T-helper 17 cell (primary cell): ENCODE data around the gene ADO. TPM values are rescaled to one million over a fixed set of nuclear protein-coding genes. Genes with fewer than 3 reads are reported as not detected.

Source experiments
- ATAC-seq: fragments of 150-1000 bp; cut with Tn5 transposase; 2 replicates; pipeline ENCODE4 v1.10.0; 2021; ENCODE audit warnings: mild to moderate bottlenecking, moderate library complexity
- DNase-seq, 3 donors: peaks; one replicate each; pipeline versions ENCODE4 v3.0.0 to v3.0.0-alpha.2; 2020 to 2021
- H3K9me3 ChIP-seq: one replicate; pipeline ENCODE4 v1.7.0; 2013; ENCODE audit warnings: low read length, mild to moderate bottlenecking; ENCODE audit not compliant: control insufficient read depth, poor library complexity, severe bottlenecking
- H3K27ac Mint-ChIP-seq: one replicate; pipeline ENCODE4 v1.8.0; 2022; ENCODE audit warnings: mild to moderate bottlenecking, moderate library complexity, mixed read lengths
- H3K27me3 Mint-ChIP-seq: one replicate; pipeline ENCODE4 v1.8.0; 2022; ENCODE audit warnings: mixed read lengths
- H3K36me3 Mint-ChIP-seq: one replicate; pipeline ENCODE4 v1.8.0; 2022; ENCODE audit warnings: low read depth, mixed read lengths
- H3K4me1 Mint-ChIP-seq: one replicate; pipeline ENCODE4 v1.8.0; 2022; ENCODE audit warnings: mild to moderate bottlenecking, mixed read lengths
- H3K4me3 Mint-ChIP-seq: one replicate; pipeline ENCODE4 v1.8.0; 2022; ENCODE audit warnings: mild to moderate bottlenecking, moderate library complexity, mixed read lengths
- total RNA-seq, 4 donors: library from RNA in 2 of 4; stranded (reverse) in 2 of 4; gene quantifications; one replicate each; pipeline ENCODE4 v1.2.3 and lab custom pipeline; 2022 to 2026

ADO gene
- total RNA-seq, 2 donors from 2014 or later, result 10.0 to 11.2 TPM

GRCh38 chr10:62803724-62804355 is 680 bp upstream of the ADO start:
- peak overlapping the region; percentile 99 for H3K27ac Mint-ChIP-seq
- H3K4me3 Mint-ChIP-seq, result peak overlapping the region; percentile 95
- peaks cover 15% of the 10 kb centered on the region for H3K27me3 Mint-ChIP-seq
- DNase-seq (no peak), ATAC-seq (no peak)
- peaks cover 11% of the 10 kb centered on the region for H3K36me3 Mint-ChIP-seq
- H3K4me1 Mint-ChIP-seq, result peaks cover 28% of the 10 kb centered on the region
- H3K9me3 ChIP-seq, result no peaks in the 10 kb centered on the region

- peak overlapping the region; percentile 99 for H3K27ac Mint-ChIP-seq
- peaks cover 7% of the 10 kb centered on the region for H3K36me3 Mint-ChIP-seq
- peak overlapping the region; percentile 95 for H3K4me3 Mint-ChIP-seq
Observed at GRCh38 chr10:62805231-62806099, 945 bp downstream of the ADO start.

GRCh38 chr10:62806251-62806650 is 1.7 kb downstream of the ADO start:
- Mint-ChIP-seq H3K4me3 (peak overlapping the region; percentile 95), H3K27me3 (peaks cover 1% of the 10 kb centered on the region), H3K36me3 (peaks cover 4% of the 10 kb centered on the region), H3K27ac (peak overlapping the region; percentile 65), H3K4me1 (peaks cover 33% of the 10 kb centered on the region)
- no peaks in the 10 kb centered on the region for H3K9me3 ChIP-seq
- DNase-seq (no peak), ATAC-seq (no peak)

More at GRCh38 chr10:62805231-62806099, 945 bp downstream of the ADO start:
- Mint-ChIP-seq H3K4me1 (peaks cover 28% of the 10 kb centered on the region), H3K27me3 (peaks cover 9% of the 10 kb centered on the region)
- no peak for ATAC-seq
- no peak for DNase-seq
- H3K9me3 ChIP-seq, result no peaks in the 10 kb centered on the region

GRCh38 chr10:62810156-62810902 is 5.8 kb downstream of the ADO start:
- no peak for DNase-seq
- Mint-ChIP-seq H3K27ac (peak overlapping the region; percentile 14), H3K4me3 (peak overlapping the region; percentile 9), H3K36me3 (no peaks in the 10 kb centered on the region), H3K4me1 (peaks cover 40% of the 10 kb centered on the region), H3K27me3 (peaks cover 20% of the 10 kb centered on the region)
- no peaks in the 10 kb centered on the region for H3K9me3 ChIP-seq
- no peak for ATAC-seq

GRCh38 chr10:62811159-62811875 is 6.8 kb downstream of the ADO start:
- peaks cover 29% of the 10 kb centered on the region for H3K27me3 Mint-ChIP-seq
- peaks cover 3% of the 10 kb centered on the region for H3K36me3 Mint-ChIP-seq
- DNase-seq (no peak), ATAC-seq (no peak)
- H3K9me3 ChIP-seq, result no peaks in the 10 kb centered on the region
- no peak overlapping the region for H3K4me3 Mint-ChIP-seq
- no peak overlapping the region for H3K27ac Mint-ChIP-seq
- peaks cover 43% of the 10 kb centered on the region for H3K4me1 Mint-ChIP-seq

GRCh38 chr10:62812672-62813439 is 8.3 kb downstream of the ADO start:
- peaks cover 3% of the 10 kb centered on the region for H3K36me3 Mint-ChIP-seq
- peak overlapping the region; percentile 60 for H3K4me3 Mint-ChIP-seq
- H3K9me3 ChIP-seq, result no peaks in the 10 kb centered on the region
- H3K27me3 Mint-ChIP-seq, result peaks cover 29% of the 10 kb centered on the region
- DNase-seq, result no peak
- peaks cover 46% of the 10 kb centered on the region for H3K4me1 Mint-ChIP-seq
- no peak for ATAC-seq
- H3K27ac Mint-ChIP-seq, result no peak overlapping the region

- H3K36me3 Mint-ChIP-seq, result peaks cover 3% of the 10 kb centered on the region
- peak overlapping the region; percentile 99 for H3K4me3 Mint-ChIP-seq
- H3K27me3 Mint-ChIP-seq, result peaks cover 29% of the 10 kb centered on the region
- DNase-seq, result no peak
- H3K27ac Mint-ChIP-seq, result no peak overlapping the region
- no peaks in the 10 kb centered on the region for H3K9me3 ChIP-seq
- ATAC-seq, result no peak
- peaks cover 48% of the 10 kb centered on the region for H3K4me1 Mint-ChIP-seq
Observed at GRCh38 chr10:62813453-62813852, 8.9 kb downstream of the ADO start.

- peaks cover 29% of the 10 kb centered on the region for H3K27me3 Mint-ChIP-seq
- peaks cover 45% of the 10 kb centered on the region for H3K4me1 Mint-ChIP-seq
- H3K27ac Mint-ChIP-seq, result peak overlapping the region; percentile 67
- no peak for DNase-seq
- no peaks in the 10 kb centered on the region for H3K9me3 ChIP-seq
- peak overlapping the region; percentile 99 for H3K4me3 Mint-ChIP-seq
- ATAC-seq, result no peak
- peaks cover 3% of the 10 kb centered on the region for H3K36me3 Mint-ChIP-seq
Observed at GRCh38 chr10:62813981-62814380, 9.5 kb downstream of the ADO start.

GRCh38 chr10:62814756-62815380 is 10.3 kb downstream of the ADO start:
- ATAC-seq (no peak), DNase-seq (no peak)
- peak overlapping the region; percentile 67 for H3K27ac Mint-ChIP-seq
- peaks cover 37% of the 10 kb centered on the region for H3K27me3 Mint-ChIP-seq
- H3K36me3 Mint-ChIP-seq, result peaks cover 3% of the 10 kb centered on the region
- no peaks in the 10 kb centered on the region for H3K9me3 ChIP-seq
- H3K4me1 Mint-ChIP-seq, result peaks cover 43% of the 10 kb centered on the region
- H3K4me3 Mint-ChIP-seq, result peak overlapping the region; percentile 99

- H3K4me1 Mint-ChIP-seq, result peaks cover 43% of the 10 kb centered on the region
- DNase-seq (no peak), ATAC-seq (no peak)
- no peaks in the 10 kb centered on the region for H3K9me3 ChIP-seq
- H3K4me3 Mint-ChIP-seq, result peak overlapping the region; percentile 99
- H3K36me3 Mint-ChIP-seq, result peaks cover 3% of the 10 kb centered on the region
- peaks cover 44% of the 10 kb centered on the region for H3K27me3 Mint-ChIP-seq
- peak overlapping the region; percentile 94 for H3K27ac Mint-ChIP-seq
Observed at GRCh38 chr10:62815381-62816075, 11.0 kb downstream of the ADO start.

GRCh38 chr10:62816076-62816330 is 11.5 kb downstream of the ADO start:
- Mint-ChIP-seq H3K27ac (peak overlapping the region; percentile 94), H3K27me3 (peaks cover 49% of the 10 kb centered on the region), H3K36me3 (peaks cover 4% of the 10 kb centered on the region), H3K4me1 (peaks cover 41% of the 10 kb centered on the region), H3K4me3 (peak overlapping the region; percentile 99)
- ATAC-seq, result no peak
- H3K9me3 ChIP-seq, result no peaks in the 10 kb centered on the region
- DNase-seq, result no peak
